MM.1S (cell line): ENCODE data around the gene PIGS.

Experiments
- CTCF ChIP-seq: fragments of 300-600 bp; sonication (generic); IDR thresholded peaks from 2 replicates; pipeline ENCODE4 v1.5.1; 2016; ENCODE audit warnings: antibody characterized with exemption, low read length, mixed read lengths
- EZH2 ChIP-seq: fragments of 300-600 bp; sonication (generic); optimal IDR thresholded peaks from 2 replicates; pipeline ENCODE3; 2017; ENCODE audit warnings: low read depth, mild to moderate bottlenecking, antibody characterized with exemption, low read length, mixed read lengths

- no peak for TF ChIP-seq CTCF
- no peak for TF ChIP-seq EZH2
These were observed 47.4 kb downstream of the PIGS start for GRCh38 chr17:28523876-28524275.
